NCI-H69 (cell line): Measurements from ENCODE around the gene DMAC1.
A peak's percentile ranks its signal among the peaks of the same experiment; 100 is the strongest.

Experiments
- DNase-seq: peaks from one replicate; lab custom pipeline; 2025; lab: John Stamatoyannopoulos, UW

Gene DMAC1

GRCh38 chr9:7799234-7799943 is at the start of gene DMAC1:
DMAC1 (minus strand) TSS chr9:7799778; CDS start chr9:7799734, 44 bp downstream.
- peak; percentile 98 for DNase-seq

GRCh38 chr9:7849362-7849761 is 49.8 kb upstream of the DMAC1 start:
- peak; percentile 10 for DNase-seq

- DNase-seq, result no peak
Measured at GRCh38 chr9:7848498-7848897, 48.9 kb upstream of the DMAC1 start.

- peak; percentile 52 for DNase-seq
Measured at GRCh38 chr9:7844242-7844641, 44.7 kb upstream of the DMAC1 start.

GRCh38 chr9:7841831-7842230 is 42.3 kb upstream of the DMAC1 start:
- DNase-seq, result no peak

- DNase-seq, result no peak
Measured at GRCh38 chr9:7834531-7834930, 35.0 kb upstream of the DMAC1 start.

- DNase-seq, result no peak
Measured at GRCh38 chr9:7828334-7828733, 28.8 kb upstream of the DMAC1 start.

GRCh38 chr9:7827792-7828191 is 28.2 kb upstream of the DMAC1 start:
- DNase-seq, result no peak

- no peak for DNase-seq
Measured at GRCh38 chr9:7827056-7827455, 27.5 kb upstream of the DMAC1 start.

- no peak for DNase-seq
Measured at GRCh38 chr9:7823651-7824050, 24.1 kb upstream of the DMAC1 start.

- no peak for DNase-seq
Measured at GRCh38 chr9:7819984-7820383, 20.4 kb upstream of the DMAC1 start.

- peak; percentile 26 for DNase-seq
Measured at GRCh38 chr9:7816021-7816420, 16.4 kb upstream of the DMAC1 start.

- no peak for DNase-seq
Measured at GRCh38 chr9:7813030-7813429, 13.5 kb upstream of the DMAC1 start.

- DNase-seq, result peak; percentile 89
Measured at GRCh38 chr9:7811677-7812076, 12.1 kb upstream of the DMAC1 start.

- DNase-seq, result peak; percentile 29
Measured at GRCh38 chr9:7802666-7803065, 3.1 kb upstream of the DMAC1 start.

GRCh38 chr9:7799944-7800285 is 337 bp upstream of the DMAC1 start:
- no peak for DNase-seq

GRCh38 chr9:7794196-7794595 is 5.4 kb downstream of the DMAC1 start:
- no peak for DNase-seq

GRCh38 chr9:7791394-7791793 is 8.2 kb downstream of the DMAC1 start:
- peak; percentile 74 for DNase-seq

GRCh38 chr9:7790819-7791182 is 8.8 kb downstream of the DMAC1 start:
- DNase-seq, result no peak

GRCh38 chr9:7790022-7790818 is 9.4 kb downstream of the DMAC1 start:
- peak; percentile 51 for DNase-seq

GRCh38 chr9:7788772-7789171 is 10.8 kb downstream of the DMAC1 start:
- no peak for DNase-seq

GRCh38 chr9:7785813-7786212 is 13.8 kb downstream of the DMAC1 start:
- no peak for DNase-seq

- peak; percentile 13 for DNase-seq
Measured at GRCh38 chr9:7784472-7784871, 15.1 kb downstream of the DMAC1 start.

GRCh38 chr9:7783635-7784063 is 15.9 kb downstream of the DMAC1 start:
- DNase-seq, result no peak
